Duodenal mucosa (tissue), 2 donors: Measurements from ENCODE around the gene PSMD2.

Experiments used
- H3K27ac ChIP-seq: one replicate; pipeline ENCODE4 v1.7.0; 2013; ENCODE audit warnings: low read depth, low read length
- H3K27me3 ChIP-seq, 2 donors: one replicate each; pipeline ENCODE4 v1.7.0; 2013; ENCODE audit warnings: low read length in 2 of 2, control low read depth in 1 of 2; ENCODE audit not compliant: insufficient read depth in 2 of 2, control insufficient read depth in 1 of 2
- H3K36me3 ChIP-seq, 2 donors: one replicate each; pipeline ENCODE4 v1.7.0; 2013; ENCODE audit warnings: low read length in 2 of 2, control low read depth in 1 of 2; ENCODE audit not compliant: insufficient read depth in 2 of 2, control insufficient read depth in 1 of 2
- H3K4me1 ChIP-seq, 2 donors: one replicate each; pipeline ENCODE4 v1.7.0; 2013; ENCODE audit warnings: low read length in 2 of 2, control low read depth in 1 of 2; ENCODE audit not compliant: insufficient read depth in 2 of 2, control insufficient read depth in 1 of 2
- H3K4me3 ChIP-seq, 2 donors: one replicate each; pipeline ENCODE4 v1.7.0; 2013; ENCODE audit warnings: low read length in 2 of 2, low read depth in 1 of 2
- H3K9ac ChIP-seq, 2 donors: one replicate each; pipeline ENCODE4 v1.7.0; 2013; ENCODE audit warnings: low read length in 2 of 2, low read depth in 1 of 2
- H3K9me3 ChIP-seq, 2 donors: one replicate each; pipeline ENCODE4 v1.7.0; 2013; ENCODE audit warnings: low read length in 2 of 2, control low read depth in 1 of 2; ENCODE audit not compliant: control insufficient read depth in 1 of 2

PSMD2 gene

DNA sequence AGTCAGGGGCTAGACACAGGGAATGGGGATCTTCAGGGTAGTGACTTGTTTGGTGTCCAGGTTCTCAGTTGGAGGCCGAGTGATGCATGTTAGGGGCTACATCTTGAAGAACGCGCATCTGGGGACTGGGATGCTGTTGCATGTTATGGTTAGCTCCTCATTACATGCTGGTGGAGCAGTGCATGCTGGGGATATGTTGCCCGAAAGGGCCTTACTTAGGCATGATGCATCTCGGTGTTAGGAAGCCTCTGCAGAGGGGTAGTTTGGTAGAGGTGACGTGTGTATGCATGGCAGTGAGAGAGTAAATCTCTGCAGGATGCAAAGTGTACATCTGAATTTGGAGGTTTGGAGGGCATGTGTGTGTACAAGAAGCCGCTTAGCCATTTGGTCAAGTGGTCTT lies 17.8 kb downstream of the PSMD2 start:
- Histone ChIP-seq H3K9ac (peak overlapping the region; percentile 9 to 99), H3K27ac (no peak overlapping the region), H3K4me1 (peaks cover 38 to 42% of the 10 kb centered on the region in 2 donors), H3K27me3 (no peaks in the 10 kb centered on the region), H3K9me3 (no peaks in the 10 kb centered on the region), H3K4me3 (peak overlapping the region; percentile 77 to 93), H3K36me3 (peaks cover 18 to 43% of the 10 kb centered on the region in 2 donors)

DNA sequence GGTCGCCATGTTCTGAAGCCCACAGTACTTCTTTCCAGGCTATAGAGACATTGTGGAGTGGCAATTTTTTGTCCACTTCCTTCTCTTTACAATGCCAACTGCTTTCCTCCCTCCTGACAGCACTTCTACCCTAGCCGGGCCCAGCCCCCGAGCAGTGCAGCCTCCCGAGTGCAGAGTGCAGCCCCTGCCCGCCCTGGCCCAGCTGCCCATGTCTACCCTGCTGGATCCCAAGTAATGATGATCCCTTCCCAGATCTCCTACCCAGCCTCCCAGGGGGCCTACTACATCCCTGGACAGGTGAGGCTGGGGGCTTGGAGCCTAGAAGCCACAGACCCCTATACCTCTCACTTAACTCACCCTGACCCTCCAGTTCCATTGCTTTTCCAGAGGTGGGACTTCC lies 18.2 kb downstream of the PSMD2 start:
- H3K9ac ChIP-seq = peak overlapping the region; percentile 9 to 99
- H3K36me3 ChIP-seq = peaks cover 22 to 47% of the 10 kb centered on the region in 2 donors
- H3K27me3 ChIP-seq = no peaks in the 10 kb centered on the region
- peaks cover 38 to 42% of the 10 kb centered on the region in 2 donors for H3K4me1 ChIP-seq
- H3K27ac ChIP-seq = no peak overlapping the region
- peak overlapping the region; percentile 77 to 93 for H3K4me3 ChIP-seq
- H3K9me3 ChIP-seq = no peaks in the 10 kb centered on the region

DNA sequence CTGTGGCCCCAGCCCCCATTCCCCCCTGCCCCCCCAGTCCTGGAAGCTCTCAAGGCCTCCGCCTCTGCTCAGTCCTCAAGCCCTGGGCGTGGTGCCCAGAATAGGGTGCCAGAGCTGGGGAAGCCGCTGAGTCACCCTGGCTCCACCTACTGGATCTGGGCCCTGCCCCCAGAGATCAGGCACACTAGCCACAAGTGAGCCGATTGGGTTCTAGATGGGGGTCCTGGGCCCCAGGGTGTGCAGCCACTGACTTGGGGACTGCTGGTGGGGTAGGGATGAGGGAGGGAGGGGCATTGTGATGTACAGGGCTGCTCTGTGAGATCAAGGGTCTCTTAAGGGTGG lies 21.0 kb downstream of the PSMD2 start:
- Histone ChIP-seq H3K27me3 (no peaks in the 10 kb centered on the region), H3K9me3 (no peaks in the 10 kb centered on the region), H3K9ac (no peak overlapping the region), H3K27ac (peak overlapping the region; percentile 23), H3K4me3 (no peak overlapping the region), H3K4me1 (peaks cover 38 to 42% of the 10 kb centered on the region in 2 donors), H3K36me3 (peaks cover 47 to 76% of the 10 kb centered on the region in 2 donors)

DNA sequence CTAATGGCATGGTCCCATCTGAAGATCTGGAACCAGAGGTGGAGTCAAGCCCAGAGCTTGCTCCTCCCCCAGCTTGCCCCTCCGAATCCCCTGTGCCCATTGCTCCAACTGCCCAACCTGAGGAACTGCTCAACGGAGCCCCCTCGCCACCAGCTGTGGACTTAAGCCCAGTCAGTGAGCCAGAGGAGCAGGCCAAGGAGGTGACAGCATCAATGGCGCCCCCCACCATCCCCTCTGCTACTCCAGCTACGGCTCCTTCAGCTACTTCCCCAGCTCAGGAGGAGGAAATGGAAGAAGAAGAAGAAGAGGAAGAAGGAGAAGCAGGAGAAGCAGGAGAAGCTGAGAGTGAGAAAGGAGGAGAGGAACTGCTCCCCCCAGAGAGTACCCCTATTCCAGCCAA lies 22.6 kb downstream of the PSMD2 start:
- no peaks in the 10 kb centered on the region for H3K27me3 ChIP-seq
- H3K27ac ChIP-seq = no peak overlapping the region
- H3K4me3 ChIP-seq = no peak overlapping the region
- no peak overlapping the region for H3K9ac ChIP-seq
- H3K36me3 ChIP-seq = peaks cover 63 to 91% of the 10 kb centered on the region in 2 donors
- H3K9me3 ChIP-seq = no peaks in the 10 kb centered on the region
- peaks cover 34% of the 10 kb centered on the region in 2 donors for H3K4me1 ChIP-seq

- Histone ChIP-seq H3K36me3 (peaks cover 75 to 91% of the 10 kb centered on the region in 2 donors), H3K4me3 (no peak overlapping the region), H3K4me1 (peaks cover 21 to 22% of the 10 kb centered on the region in 2 donors), H3K27ac (no peak overlapping the region), H3K9me3 (no peaks in the 10 kb centered on the region), H3K27me3 (no peaks in the 10 kb centered on the region), H3K9ac (no peak overlapping the region)
These were observed 23.9 kb downstream of the PSMD2 start for GRCh38 chr3:184322731-184323487.

DNA sequence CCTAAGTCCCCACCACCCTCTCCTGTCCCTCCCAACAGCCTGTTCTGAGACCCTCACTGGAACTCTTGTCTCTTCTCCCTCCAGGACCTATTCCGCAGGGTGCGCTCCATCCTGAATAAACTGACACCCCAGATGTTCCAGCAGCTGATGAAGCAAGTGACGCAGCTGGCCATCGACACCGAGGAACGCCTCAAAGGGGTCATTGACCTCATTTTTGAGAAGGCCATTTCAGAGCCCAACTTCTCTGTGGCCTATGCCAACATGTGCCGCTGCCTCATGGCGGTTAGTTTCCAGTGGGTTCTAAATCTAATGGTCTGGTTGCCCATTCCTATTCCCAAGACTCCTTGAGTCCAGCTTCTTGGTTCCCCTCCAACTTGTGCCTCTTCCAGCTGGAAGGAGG lies 24.7 kb downstream of the PSMD2 start:
- Histone ChIP-seq H3K4me1 (peaks cover 16 to 21% of the 10 kb centered on the region in 2 donors), H3K27me3 (no peaks in the 10 kb centered on the region), H3K36me3 (peaks cover 81 to 93% of the 10 kb centered on the region in 2 donors), H3K4me3 (no peak overlapping the region), H3K9ac (no peak overlapping the region), H3K9me3 (no peaks in the 10 kb centered on the region), H3K27ac (no peak overlapping the region)

DNA sequence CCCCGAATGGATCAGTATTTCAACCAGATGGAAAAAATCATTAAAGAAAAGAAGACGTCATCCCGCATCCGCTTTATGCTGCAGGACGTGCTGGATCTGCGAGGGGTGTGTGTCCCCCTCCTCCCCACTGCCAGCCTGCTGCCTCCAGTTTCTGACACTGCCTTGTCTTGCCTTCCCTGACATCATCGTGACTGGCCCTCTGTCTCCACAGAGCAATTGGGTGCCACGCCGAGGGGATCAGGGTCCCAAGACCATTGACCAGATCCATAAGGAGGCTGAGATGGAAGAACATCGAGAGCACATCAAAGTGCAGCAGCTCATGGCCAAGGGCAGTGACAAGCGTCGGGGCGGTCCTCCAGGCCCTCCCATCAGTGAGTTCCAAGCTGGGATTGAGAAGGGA lies 26.2 kb downstream of the PSMD2 start:
- Histone ChIP-seq H3K4me1 (peaks cover 2 to 7% of the 10 kb centered on the region in 2 donors), H3K9me3 (no peaks in the 10 kb centered on the region), H3K27me3 (no peaks in the 10 kb centered on the region), H3K36me3 (peaks cover 87 to 100% of the 10 kb centered on the region in 2 donors), H3K9ac (no peak overlapping the region), H3K27ac (no peak overlapping the region), H3K4me3 (no peak overlapping the region)

- H3K27me3 ChIP-seq = no peaks in the 10 kb centered on the region
- H3K4me1 ChIP-seq = peaks cover 0 to 1% of the 10 kb centered on the region in 2 donors
- peaks cover 83 to 99% of the 10 kb centered on the region in 2 donors for H3K36me3 ChIP-seq
- no peak overlapping the region for H3K4me3 ChIP-seq
- no peak overlapping the region for H3K9ac ChIP-seq
- H3K27ac ChIP-seq = no peak overlapping the region
- H3K9me3 ChIP-seq = no peaks in the 10 kb centered on the region
These were observed 26.8 kb downstream of the PSMD2 start for GRCh38 chr3:184325715-184326369.

GRCh38 chr3:184327171-184327570 lies 28.1 kb downstream of the PSMD2 start:
- Histone ChIP-seq H3K27me3 (no peaks in the 10 kb centered on the region), H3K27ac (no peak overlapping the region), H3K9me3 (no peaks in the 10 kb centered on the region), H3K9ac (no peak overlapping the region), H3K4me3 (no peak overlapping the region), H3K4me1 (no peaks in the 10 kb centered on the region), H3K36me3 (peaks cover 84 to 99% of the 10 kb centered on the region in 2 donors)

DNA sequence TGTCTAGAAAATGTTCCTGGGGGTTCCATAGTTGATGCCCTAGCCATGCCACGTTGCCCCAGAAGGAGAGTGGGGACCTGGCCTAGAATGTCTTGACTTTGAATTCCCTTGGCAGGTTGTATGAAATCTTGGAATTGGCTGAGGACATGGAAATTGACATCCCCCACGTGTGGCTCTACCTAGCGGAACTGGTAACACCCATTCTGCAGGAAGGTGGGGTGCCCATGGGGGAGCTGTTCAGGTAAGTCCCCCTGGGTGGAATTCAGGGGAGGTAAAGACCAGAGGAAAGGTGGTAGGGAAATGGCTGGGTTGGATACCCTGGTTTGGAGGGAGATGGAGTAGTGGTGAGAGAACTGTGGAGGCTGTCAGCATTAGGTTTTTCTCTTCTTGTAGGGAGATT lies 29.5 kb downstream of the PSMD2 start:
- Histone ChIP-seq H3K36me3 (peaks cover 83 to 99% of the 10 kb centered on the region in 2 donors), H3K4me3 (no peak overlapping the region), H3K9ac (no peak overlapping the region), H3K9me3 (no peaks in the 10 kb centered on the region), H3K4me1 (no peaks in the 10 kb centered on the region), H3K27ac (no peak overlapping the region), H3K27me3 (no peaks in the 10 kb centered on the region)
